Endothelial cell of umbilical vein (primary cell): Measurements from ENCODE around the gene XYLT1. TPM values are rescaled to one million over a fixed set of nuclear protein-coding genes. Genes with fewer than 3 reads are reported as not detected.

Experiments used
- BruUV-seq: library from RNA; stranded (reverse); fragments of 400-500 nt; replicated peaks from 2 replicates; lab custom pipeline; 2021; lab: Mats Ljungman, UMichigan
- CTCF ChIA-PET: fragments of 300-600, 350-600 bp; sonication (Branson Sonifier 250); formaldehyde crosslinking; loops from one replicate; lab custom pipeline; 2021; ENCODE audit warnings: antibody characterized with exemption, inconsistent platforms; lab: Charles Lee
- POLR2A ChIA-PET: fragments of 300-600, 350-600 bp; sonication (Branson Sonifier 250); formaldehyde crosslinking; loops from one replicate; lab custom pipeline; 2021; ENCODE audit warnings: antibody characterized with exemption, inconsistent platforms; lab: Charles Lee
- DNase-seq: peaks from one replicate; pipeline ENCODE4 v3.0.0-alpha.2; 2011; ENCODE audit warnings: low read depth, low spot score
- FAIRE-seq: peaks from 2 replicates; lab custom pipeline; 2011; peaks lifted over from hg19 to GRCh38; lab: Jason Lieb, UNC
- H2AFZ ChIP-seq: 2 replicates; pipeline ENCODE4 v1.6.0; 2012; ENCODE audit warnings: low read depth, low read length, control low read depth, inconsistent platforms
- H3K27ac ChIP-seq: 2 replicates; pipeline ENCODE4 v1.5.1; 2011; ENCODE audit warnings: low read depth, mild to moderate bottlenecking, control low read depth, low read length, moderate library complexity; ENCODE audit not compliant: insufficient read depth
- H3K27me3 ChIP-seq, 2 experiments: 2 replicates each; pipeline versions ENCODE4 v1.6.0 to v1.6.1; 2011; ENCODE audit warnings: low read length in 2 of 2, mixed read lengths in 1 of 2; ENCODE audit not compliant: control insufficient read depth in 2 of 2, insufficient read depth in 2 of 2
- H3K36me3 ChIP-seq, 2 experiments: 2 replicates in 1 of 2; 3 replicates in 1 of 2; pipeline ENCODE4 v1.5.1; 2011; ENCODE audit warnings: low read length in 2 of 2, mild to moderate bottlenecking in 1 of 2, moderate library complexity in 1 of 2; ENCODE audit not compliant: control insufficient read depth in 2 of 2, insufficient read depth in 2 of 2; ENCODE audit errors: extremely low read depth in 1 of 2
- H3K4me1 ChIP-seq: 3 replicates; pipeline ENCODE4 v1.5.1; 2011; ENCODE audit warnings: mild to moderate bottlenecking, low read length; ENCODE audit not compliant: control insufficient read depth, insufficient read depth; ENCODE audit errors: extremely low read depth
- H3K4me2 ChIP-seq: 2 replicates; pipeline ENCODE4 v1.6.1; 2011; ENCODE audit warnings: low read length, control low read depth, mixed read lengths; ENCODE audit not compliant: insufficient read depth
- H3K4me3 ChIP-seq, 3 experiments: fragments of 200-600 bp in 1 of 3; sonication (generic), shearing (Covaris generic) in 1 of 3; replicated peaks in 1 of 3; 2 replicates each; pipeline ENCODE4 v1.5.1; 2011 to 2016; ENCODE audit warnings: control low read depth in 3 of 3, low read length in 3 of 3, mild to moderate bottlenecking in 2 of 3, inconsistent platforms in 1 of 3, low read depth in 1 of 3, moderate library complexity in 1 of 3; ENCODE audit not compliant: insufficient read depth in 1 of 3
- H3K79me2 ChIP-seq: 2 replicates; pipeline ENCODE4 v1.6.0; 2012; ENCODE audit warnings: low read length, inconsistent platforms; ENCODE audit not compliant: control insufficient read depth, insufficient read depth
- H3K9ac ChIP-seq: replicated peaks from 2 replicates; pipeline ENCODE3; 2011; ENCODE audit warnings: low read length, control low read depth; ENCODE audit not compliant: insufficient read depth; ENCODE audit errors: extremely low read depth
- H3K9me1 ChIP-seq: replicated peaks from 3 replicates; pipeline ENCODE4 v1.6.0; 2011; ENCODE audit warnings: mild to moderate bottlenecking, low read length; ENCODE audit not compliant: control insufficient read depth, insufficient read depth; ENCODE audit errors: extremely low read depth
- H3K9me3 ChIP-seq: replicated peaks from 2 replicates; pipeline ENCODE4 v1.5.1; 2012; ENCODE audit warnings: low read length, inconsistent platforms; ENCODE audit not compliant: control insufficient read depth, insufficient read depth
- H4K20me1 ChIP-seq: replicated peaks from 2 replicates; pipeline ENCODE3; 2011; ENCODE audit warnings: mild to moderate bottlenecking, low read length; ENCODE audit not compliant: control insufficient read depth, insufficient read depth; ENCODE audit errors: extremely low read depth
- EZH2 ChIP-seq: IDR thresholded peaks from 2 replicates; pipeline ENCODE4 v1.6.1; 2012; ENCODE audit warnings: borderline replicate concordance, low read depth, mild to moderate bottlenecking, moderate library complexity, low read length, inconsistent platforms; ENCODE audit not compliant: severe bottlenecking
- FOS ChIP-seq: IDR thresholded peaks from 2 replicates; pipeline ENCODE4 v1.6.1; 2011; ENCODE audit warnings: mild to moderate bottlenecking, low read length, moderate library complexity, borderline replicate concordance; ENCODE audit not compliant: insufficient read depth
- GATA2 ChIP-seq: IDR thresholded peaks from 2 replicates; pipeline ENCODE4 v1.7.0; 2011; ENCODE audit warnings: low read depth, mild to moderate bottlenecking, moderate library complexity, mixed read lengths, low read length; ENCODE audit not compliant: insufficient read length, insufficient read depth
- JUN ChIP-seq: IDR thresholded peaks from 2 replicates; pipeline ENCODE4 v1.6.1; 2011; ENCODE audit warnings: borderline replicate concordance, low read depth; ENCODE audit not compliant: insufficient read length, insufficient read depth
- MAX ChIP-seq: IDR thresholded peaks from 2 replicates; pipeline ENCODE4 v1.6.1; 2011; ENCODE audit not compliant: insufficient read depth, insufficient read length
- MYC ChIP-seq: IDR thresholded peaks from one replicate; pipeline ENCODE4 v1.6.1; 2011; ENCODE audit warnings: mild to moderate bottlenecking, low read depth, low read length
- POLR2A ChIP-seq: IDR thresholded peaks from 2 replicates; pipeline ENCODE4 v1.6.1; 2012; ENCODE audit warnings: low read depth, mild to moderate bottlenecking, control low read depth, low read length
- POLR2AphosphoS5 ChIP-seq: IDR thresholded peaks from 2 replicates; pipeline ENCODE4 v1.6.1; 2012; ENCODE audit warnings: low read depth, mild to moderate bottlenecking, control low read depth, low read length, moderate library complexity; ENCODE audit not compliant: insufficient read depth
- dilution Hi-C: fragments of 300-500 bp; cut with MboI; formaldehyde crosslinking; loops from one replicate; pipeline ENCODE4 v1.15.0; 2019; ENCODE audit warnings: low sequenced_read_pairs; ENCODE audit not compliant: extremely low pct_ligation_motif_present
- intact Hi-C: fragments of 100-400 bp; cut with micrococcal nuclease; formaldehyde crosslinking; loops from one replicate; pipeline ENCODE4 v1.10.0; 2022
- polyA plus RNA-seq, 4 experiments: library from polyadenylated mRNA; depleted of rRNA in 3 of 4; stranded (reverse) in 3 of 4; unstranded in 1 of 4; fragments of >200 nt; gene quantifications; 2 replicates each; pipeline versions ENCODE4 v1.2.1 to v1.2.3, GENCODE V29; 2011 to 2012; ENCODE audit warnings: missing spikeins in 1 of 4
- total RNA-seq: library from RNA; stranded (reverse); gene quantifications from 2 replicates; pipeline ENCODE4 v1.2.3, GENCODE V29; 2021
- TF ChIP-seq, protein P1 (sequence below), 2 donors: IDR thresholded peaks; 1 replicate in 1 of 2; 2 replicates in 1 of 2; pipeline ENCODE4 v1.5.1; 2011; ENCODE audit warnings: low read length in 2 of 2, mild to moderate bottlenecking in 2 of 2, moderate library complexity in 2 of 2, control low read depth in 1 of 2, inconsistent platforms in 1 of 2, low read depth in 1 of 2; ENCODE audit not compliant: insufficient read depth in 1 of 2; ENCODE audit errors: extremely low read depth in 1 of 2

XYLT1 gene
- total and polyA plus RNA-seq, 2 donors (not counting 3 experiments of a cell fraction or from before 2014, with no cell fraction given), result 0.63 to 2.9 TPM

DNA sequence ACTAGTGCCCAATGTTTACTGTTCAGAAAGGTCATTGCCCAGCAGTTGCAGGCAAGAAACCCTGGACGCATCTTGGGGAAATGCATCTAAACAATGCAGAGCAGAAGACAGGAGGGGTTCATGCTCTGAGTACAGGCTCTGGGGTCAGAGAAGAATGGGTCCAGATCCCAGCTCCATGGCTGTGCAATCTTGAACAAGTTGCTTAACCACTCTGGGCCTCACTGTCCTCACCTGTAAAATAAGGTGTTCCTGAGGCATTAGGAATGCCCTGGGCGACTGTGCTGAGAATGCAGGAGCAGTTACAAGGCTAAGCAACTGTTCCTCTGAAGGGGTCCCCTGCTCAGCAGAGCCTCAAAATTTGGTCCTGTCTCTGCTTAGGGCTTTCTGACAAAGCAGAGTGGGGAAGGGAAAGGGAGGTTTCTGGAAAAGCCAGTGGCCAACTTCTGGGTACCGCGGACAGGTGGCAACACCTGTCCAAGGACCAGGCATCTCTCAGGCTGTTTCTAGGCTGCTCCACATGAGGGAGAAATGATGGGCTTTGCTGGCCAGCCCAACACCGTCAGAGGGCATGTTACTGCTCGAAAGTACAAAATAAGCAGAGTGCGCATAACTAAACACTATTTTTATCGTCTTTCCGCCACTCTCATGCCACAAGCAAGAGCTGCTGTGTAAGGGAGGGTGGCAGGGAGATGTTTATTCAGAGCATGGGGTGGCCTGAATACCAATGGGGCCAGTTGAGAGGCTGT is 176.8 kb downstream of the XYLT1 start:
- FAIRE-seq, result no peak

More for the DNA sequence above, 176.8 kb downstream of the XYLT1 start:
- no peak overlapping the region for H3K4me3 ChIP-seq
- no peaks in the 10 kb centered on the region for H4K20me1 ChIP-seq
- no peaks in the 10 kb centered on the region for H3K79me2 ChIP-seq
- intact Hi-C loops (no loop called here), dilution Hi-C loops (no loop called here)
- ChIA-PET POLR2A (no interaction called here), CTCF (interaction anchor here (0.7 kb wide), 1 partner anchor 7 kb away, joined by 3 read pairs; no protein-coding TSS in a partner anchor)
- no peak overlapping the region for H3K9ac ChIP-seq
- H3K9me3 ChIP-seq, result no peaks in the 10 kb centered on the region
- H3K4me1 ChIP-seq, result no peaks in the 10 kb centered on the region
- H3K9me1 ChIP-seq, result no peaks in the 10 kb centered on the region
- TF ChIP-seq POLR2A (no peak), FOS (no peak), EZH2 (no peak), MYC (no peak), JUN (no peak), MAX (no peak), POLR2AphosphoS5 (no peak), GATA2 (no peak)
- TF ChIP-seq, protein P1, sequence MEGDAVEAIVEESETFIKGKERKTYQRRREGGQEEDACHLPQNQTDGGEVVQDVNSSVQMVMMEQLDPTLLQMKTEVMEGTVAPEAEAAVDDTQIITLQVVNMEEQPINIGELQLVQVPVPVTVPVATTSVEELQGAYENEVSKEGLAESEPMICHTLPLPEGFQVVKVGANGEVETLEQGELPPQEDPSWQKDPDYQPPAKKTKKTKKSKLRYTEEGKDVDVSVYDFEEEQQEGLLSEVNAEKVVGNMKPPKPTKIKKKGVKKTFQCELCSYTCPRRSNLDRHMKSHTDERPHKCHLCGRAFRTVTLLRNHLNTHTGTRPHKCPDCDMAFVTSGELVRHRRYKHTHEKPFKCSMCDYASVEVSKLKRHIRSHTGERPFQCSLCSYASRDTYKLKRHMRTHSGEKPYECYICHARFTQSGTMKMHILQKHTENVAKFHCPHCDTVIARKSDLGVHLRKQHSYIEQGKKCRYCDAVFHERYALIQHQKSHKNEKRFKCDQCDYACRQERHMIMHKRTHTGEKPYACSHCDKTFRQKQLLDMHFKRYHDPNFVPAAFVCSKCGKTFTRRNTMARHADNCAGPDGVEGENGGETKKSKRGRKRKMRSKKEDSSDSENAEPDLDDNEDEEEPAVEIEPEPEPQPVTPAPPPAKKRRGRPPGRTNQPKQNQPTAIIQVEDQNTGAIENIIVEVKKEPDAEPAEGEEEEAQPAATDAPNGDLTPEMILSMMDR (IDR thresholded peaks at IDR 0.05; ENCODE audit: extremely low read depth in 1 of 2, insufficient read depth in 1 of 2, low read depth in 1 of 2, low read length in 2 of 2), result no peak
- BruUV-seq, result no TSS peak
- no peak overlapping the region for H2AFZ ChIP-seq
- H3K27me3 ChIP-seq, result no peaks in the 10 kb centered on the region
- no peak for DNase-seq
- no peak overlapping the region for H3K4me2 ChIP-seq
- H3K27ac ChIP-seq, result no peak overlapping the region
- no peaks in the 10 kb centered on the region for H3K36me3 ChIP-seq
